HFFc6 (cell line): ENCODE data around the gene PPP2R5C. TPM values are rescaled to one million over a fixed set of nuclear protein-coding genes. Genes with fewer than 3 reads are reported as not detected.
"Not testable (repeated sequence)": the region's sequence is repeated elsewhere in the genome, so short reads cannot be mapped to it uniquely, and the experiment has no call there.

ENCODE experiments used
- DNase-seq: peaks from one replicate; pipeline ENCODE4 v3.0.0-alpha.2; 2018
- H3K27ac Mint-ChIP-seq: 2 replicates; pipeline ENCODE4 v1.8.0; 2020; ENCODE audit warnings: mild to moderate bottlenecking, mixed read lengths
- H3K27me3 Mint-ChIP-seq: 2 replicates; pipeline ENCODE4 v1.8.0; 2021; ENCODE audit warnings: mild to moderate bottlenecking, moderate library complexity, mixed read lengths; ENCODE audit not compliant: insufficient read depth
- H3K36me3 Mint-ChIP-seq: 2 replicates; pipeline ENCODE4 v1.8.0; 2021; ENCODE audit warnings: low read depth, mixed read lengths
- H3K4me1 Mint-ChIP-seq: 2 replicates; pipeline ENCODE4 v1.8.0; 2020; ENCODE audit warnings: low read depth, mixed read lengths
- H3K4me3 Mint-ChIP-seq: 2 replicates; pipeline ENCODE4 v1.8.0; 2020; ENCODE audit warnings: mild to moderate bottlenecking, moderate library complexity, mixed read lengths
- H3K9me3 Mint-ChIP-seq: 2 replicates; pipeline ENCODE4 v1.8.0; 2020; ENCODE audit warnings: mild to moderate bottlenecking, mixed read lengths
- CTCF ChIP-seq: fragments of 200-600 bp; sonication (generic); IDR thresholded peaks from 2 replicates; pipeline ENCODE4 v1.5.0; 2021; ENCODE audit warnings: antibody characterized with exemption, mild to moderate bottlenecking
- total RNA-seq, 6 experiments: library from RNA; stranded (reverse); fragmentation: NEBNext Ultra II Directional; extraction: Animal tissue kit (Norgen Biotek cat#: 25700); gene quantifications; 2 replicates in 1 of 6; 3 replicates in 5 of 6; pipeline ENCODE4 v1.2.3, GENCODE V29; 2021

PPP2R5C gene
- total RNA-seq, 6 experiments from 2014 or later = 108 to 128 (median 122) TPM

- no peak for TF ChIP-seq CTCF
- Mint-ChIP-seq H3K27ac (no peak overlapping the region), H3K4me1 (peaks cover 4% of the 10 kb centered on the region; the same call in 1 of the 2 replicates), H3K9me3 (peaks cover 24% of the 10 kb centered on the region), H3K4me3 (no peak overlapping the region), H3K36me3 (no peaks in the 10 kb centered on the region), H3K27me3 (peaks cover 45% of the 10 kb centered on the region)
- no peak for DNase-seq
Observed at GRCh38 chr14:101739446-101740141, 21.9 kb upstream of the PPP2R5C start.

DNA sequence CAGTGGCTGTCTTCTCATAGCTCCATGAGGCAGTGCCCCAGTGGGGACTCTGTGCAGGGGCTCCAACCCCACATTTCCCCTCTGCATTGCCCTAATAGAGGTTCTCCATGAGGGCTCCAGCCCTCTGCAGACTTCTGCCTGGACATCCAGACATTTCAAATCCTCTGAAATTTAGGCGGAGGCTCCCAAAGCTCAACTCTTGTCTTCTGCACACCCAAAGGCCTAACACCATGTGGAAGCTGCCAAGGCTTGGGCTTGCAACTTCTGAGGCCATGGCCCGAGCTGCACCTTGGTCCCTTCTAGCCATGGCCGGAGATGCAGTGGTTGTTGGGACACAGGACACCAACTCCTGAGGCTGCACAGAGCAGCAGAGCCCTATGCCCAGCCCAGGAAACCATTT, 20.5 kb upstream of the PPP2R5C start:
- peaks cover 24% of the 10 kb centered on the region for H3K9me3 Mint-ChIP-seq
- no peak overlapping the region for H3K4me3 Mint-ChIP-seq

DNA sequence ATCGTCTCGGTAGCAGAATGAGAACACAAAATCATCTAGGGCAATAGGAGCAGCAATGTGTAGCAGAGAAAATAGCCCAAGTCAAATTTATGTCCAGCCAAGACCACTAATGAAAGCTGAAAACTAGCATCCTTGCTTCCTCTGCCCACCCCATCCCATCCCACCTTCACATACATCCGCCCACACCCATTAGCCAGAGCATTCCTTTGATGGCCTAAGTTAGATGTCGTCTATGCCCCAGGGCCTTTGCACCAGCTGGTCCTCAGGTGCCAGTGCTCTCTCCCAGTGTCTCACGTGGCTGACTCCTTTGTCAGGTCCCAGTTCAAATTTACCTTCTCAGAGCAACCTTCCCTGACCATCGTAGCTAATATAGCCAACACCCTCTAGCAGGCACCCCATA, 17.8 kb upstream of the PPP2R5C start:
- Mint-ChIP-seq H3K4me1 (peaks cover 4% of the 10 kb centered on the region; the same call in 1 of the 2 replicates), H3K27me3 (peaks cover 35% of the 10 kb centered on the region), H3K27ac (no peak overlapping the region), H3K4me3 (no peak overlapping the region), H3K9me3 (peaks cover 24% of the 10 kb centered on the region), H3K36me3 (no peaks in the 10 kb centered on the region)
- no peak for TF ChIP-seq CTCF
- no peak for DNase-seq

More for the DNA sequence above, 20.5 kb upstream of the PPP2R5C start:
- no peak for DNase-seq
- Mint-ChIP-seq H3K27me3 (peaks cover 37% of the 10 kb centered on the region), H3K36me3 (no peaks in the 10 kb centered on the region), H3K27ac (no peak overlapping the region), H3K4me1 (peaks cover 4% of the 10 kb centered on the region; the same call in 1 of the 2 replicates)
- no peak for TF ChIP-seq CTCF

- not testable (repeated sequence) for H3K27ac Mint-ChIP-seq
- H3K9me3 Mint-ChIP-seq = peaks cover 24% of the 10 kb centered on the region
Observed at GRCh38 chr14:101744382-101744781, 17.1 kb upstream of the PPP2R5C start.

DNA sequence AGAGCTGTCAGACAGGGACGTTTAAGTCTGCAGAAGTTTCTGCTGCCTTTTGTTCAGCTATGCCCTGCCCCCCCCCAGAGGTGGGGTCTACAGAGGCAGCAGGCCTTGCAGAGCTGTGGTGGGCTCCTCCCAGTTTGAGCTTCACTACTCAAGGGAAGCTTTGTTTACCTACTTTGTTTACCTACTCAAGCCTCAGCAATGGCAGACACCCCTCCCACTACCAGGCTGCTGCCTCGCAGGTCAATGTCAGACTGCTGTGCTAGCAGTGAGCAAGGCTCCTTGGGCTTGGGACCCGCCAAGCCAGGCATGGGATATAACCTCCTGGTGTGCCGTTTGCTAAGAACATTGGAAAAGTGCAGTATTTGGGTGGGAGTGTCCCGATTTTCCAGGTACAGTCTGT, 11.8 kb upstream of the PPP2R5C start:
- not testable (repeated sequence) for H3K36me3 Mint-ChIP-seq, H3K4me1 Mint-ChIP-seq

More at GRCh38 chr14:101744382-101744781, 17.1 kb upstream of the PPP2R5C start:
- H3K4me1 Mint-ChIP-seq, H3K4me3 Mint-ChIP-seq, DNase-seq, H3K36me3 Mint-ChIP-seq: not testable (repeated sequence)
- H3K27me3 Mint-ChIP-seq = peaks cover 42% of the 10 kb centered on the region

DNA sequence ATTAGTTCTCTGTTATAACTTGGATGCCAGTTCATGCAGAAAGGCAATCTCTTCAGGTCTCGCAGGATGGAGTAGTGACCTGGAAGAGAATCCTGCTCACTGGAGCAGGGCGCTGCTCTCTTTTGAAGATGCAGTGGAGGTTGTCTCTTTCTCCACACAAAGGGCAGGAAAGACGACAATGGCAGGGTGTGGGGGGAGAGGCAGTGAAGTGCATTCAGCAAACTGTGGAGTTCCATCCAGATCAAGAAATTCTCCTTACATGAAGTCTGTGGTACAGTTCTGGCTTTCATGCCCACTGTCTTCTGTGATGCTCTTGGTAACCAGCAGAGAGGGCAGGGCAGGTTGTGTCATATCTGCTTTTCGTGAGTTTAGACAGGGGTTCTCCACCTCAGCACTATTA, 6.6 kb upstream of the PPP2R5C start:
- Mint-ChIP-seq H3K9me3 (no peaks in the 10 kb centered on the region), H3K27me3 (peaks cover 55% of the 10 kb centered on the region), H3K4me3 (no peak overlapping the region), H3K36me3 (no peaks in the 10 kb centered on the region), H3K27ac (no peak overlapping the region), H3K4me1 (peaks cover 3% of the 10 kb centered on the region)
- TF ChIP-seq CTCF = no peak
- no peak for DNase-seq

More for the DNA sequence above, 11.8 kb upstream of the PPP2R5C start:
- H3K9me3 Mint-ChIP-seq, H3K27ac Mint-ChIP-seq, H3K4me3 Mint-ChIP-seq, DNase-seq: not testable (repeated sequence)
- H3K27me3 Mint-ChIP-seq = peaks cover 54% of the 10 kb centered on the region
